GM23338 (cell line): ENCODE measurements around the gene ADRA2B. TPM values are rescaled to one million over a fixed set of nuclear protein-coding genes. Genes with fewer than 3 reads are reported as not detected.
"Not testable (repeated sequence)": the region's sequence is repeated elsewhere in the genome, so short reads cannot be mapped to it uniquely, and the experiment has no call there.

Source experiments
- ATAC-seq: fragments of 200-7000 bp; cut with Tn5 transposase; 3 replicates; pipeline ENCODE4 v1.9.1; 2020
- DNase-seq: peaks from one replicate; pipeline ENCODE4 v3.0.0-alpha.2; 2015; ENCODE audit warnings: low spot score
- H2AFZ ChIP-seq: fragments of 200-600 bp; sonication (generic); 2 replicates; pipeline ENCODE4 v1.8.0; 2016; ENCODE audit warnings: antibody characterized with exemption, mild to moderate bottlenecking, moderate library complexity
- H3F3A ChIP-seq: fragments of 200-600 bp; sonication (generic); replicated peaks from 2 replicates; pipeline ENCODE4 v1.8.0; 2017; ENCODE audit warnings: antibody characterized with exemption, mixed run types, low read depth
- H3K27ac ChIP-seq: fragments of 200-600 bp; sonication (generic); 2 replicates; pipeline ENCODE4 v1.6.1; 2016; ENCODE audit warnings: low read depth
- H3K27me3 ChIP-seq: fragments of 200-600 bp; sonication (generic); 2 replicates; pipeline ENCODE4 v1.8.0; 2016; ENCODE audit warnings: mild to moderate bottlenecking, mixed run types, moderate library complexity; ENCODE audit not compliant: insufficient read depth
- H3K36me3 ChIP-seq: fragments of 200-600 bp; sonication (generic); 2 replicates; pipeline ENCODE4 v1.8.0; 2016; ENCODE audit warnings: mild to moderate bottlenecking; ENCODE audit not compliant: insufficient read depth
- H3K4me1 ChIP-seq: fragments of 200-600 bp; sonication (generic); 2 replicates; pipeline ENCODE4 v1.8.0; 2016; ENCODE audit warnings: mild to moderate bottlenecking, moderate library complexity; ENCODE audit not compliant: insufficient read depth
- H3K4me2 ChIP-seq: fragments of 200-600 bp; sonication (generic); 2 replicates; pipeline ENCODE4 v1.7.1; 2017; ENCODE audit warnings: mixed run types
- H3K4me3 ChIP-seq: fragments of 200-600 bp; sonication (generic); 2 replicates; pipeline ENCODE4 v1.6.1; 2016; ENCODE audit warnings: mixed run types
- H3K79me2 ChIP-seq: fragments of 200-600 bp; sonication (generic); replicated peaks from 2 replicates; pipeline ENCODE4 v1.8.0; 2017; ENCODE audit warnings: mild to moderate bottlenecking; ENCODE audit not compliant: insufficient read depth
- H3K9me2 ChIP-seq: fragments of 200-600 bp; sonication (generic); 2 replicates; pipeline ENCODE4 v1.8.0; 2017; ENCODE audit not compliant: insufficient read depth
- H4K20me1 ChIP-seq: fragments of 200-600 bp; sonication (generic); replicated peaks from 2 replicates; pipeline ENCODE4 v1.8.0; 2017; ENCODE audit warnings: mild to moderate bottlenecking; ENCODE audit not compliant: insufficient read depth
- H3K27ac Mint-ChIP-seq: 2 replicates; pipeline ENCODE4 v1.8.0; 2020; ENCODE audit warnings: inconsistent platforms, mild to moderate bottlenecking, moderate library complexity, mixed read lengths
- H3K27me3 Mint-ChIP-seq: 3 replicates; pipeline ENCODE4 v1.8.0; 2022; ENCODE audit warnings: low read depth, mild to moderate bottlenecking, moderate library complexity, mixed read lengths, inconsistent platforms; ENCODE audit not compliant: insufficient read depth, poor library complexity
- H3K36me3 Mint-ChIP-seq: 3 replicates; pipeline ENCODE4 v1.8.0; 2021; ENCODE audit warnings: low read depth, mild to moderate bottlenecking, inconsistent platforms, moderate library complexity, mixed read lengths
- H3K4me1 Mint-ChIP-seq: 3 replicates; pipeline ENCODE4 v1.8.0; 2020; ENCODE audit warnings: mild to moderate bottlenecking, inconsistent platforms, mixed read lengths
- H3K4me3 Mint-ChIP-seq: 3 replicates; pipeline ENCODE4 v1.8.0; 2021; ENCODE audit warnings: moderate library complexity, mild to moderate bottlenecking, inconsistent platforms, mixed read lengths
- H3K9me3 Mint-ChIP-seq: 3 replicates; pipeline ENCODE4 v1.8.0; 2020; ENCODE audit warnings: moderate library complexity, mild to moderate bottlenecking, inconsistent platforms, mixed read lengths
- polyA plus RNA-seq: library from polyadenylated mRNA; unstranded; fragments of >200 nt; fragmentation: Nextera tagmentation; extraction: Ambion mirVana; gene quantifications from 2 replicates; pipeline ENCODE4 v1.2.1, GENCODE V29; 2016
- total RNA-seq: library from RNA; depleted of rRNA; stranded (reverse); fragments of >200 nt; shearing (Covaris generic); gene quantifications from 2 replicates; pipeline ENCODE4 v1.2.3, GENCODE V29; 2014; rRNA removed
- TF ChIP-seq, protein P1 (sequence below), 2 experiments: fragments of 200-600 bp in 1 of 2; sonication (generic) in 1 of 2; conservative IDR thresholded peaks; 2 replicates each; pipeline versions ENCODE4 v1.5.1 to v1.6.1; 2016 to 2017; ENCODE audit warnings: antibody characterized with exemption in 2 of 2, low read depth in 2 of 2, mild to moderate bottlenecking in 2 of 2, moderate library complexity in 1 of 2

Gene ADRA2B
- total and polyA plus RNA-seq, 2 experiments from 2014 or later = 1.7 to 5.9 TPM

DNA sequence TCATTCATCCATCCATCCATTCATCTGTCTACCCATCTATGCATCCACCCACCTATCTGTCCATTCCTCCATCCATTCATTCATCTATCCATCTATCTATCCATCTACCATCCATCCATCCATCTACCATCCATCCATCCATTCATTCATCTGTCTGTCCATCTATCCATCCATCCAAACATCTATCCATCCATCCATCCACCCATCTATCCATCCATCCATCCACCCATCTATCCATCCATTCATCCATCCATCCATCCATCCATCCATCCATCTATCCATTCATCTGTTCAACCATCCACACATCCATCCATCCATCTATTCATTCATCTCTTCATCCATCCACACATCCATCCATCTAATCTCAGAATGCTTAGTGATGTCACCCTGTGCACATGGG lies 51.6 kb downstream of the ADRA2B start:
- H3K4me3 ChIP-seq, H3K9me2 ChIP-seq, H3K4me3 Mint-ChIP-seq, H3K27me3 Mint-ChIP-seq, H3K27ac ChIP-seq, H3K27me3 ChIP-seq, H3K36me3 ChIP-seq, H3F3A ChIP-seq, H3K9me3 Mint-ChIP-seq, H3K4me1 ChIP-seq, H3K4me1 Mint-ChIP-seq, H4K20me1 ChIP-seq, H3K36me3 Mint-ChIP-seq, H3K4me2 ChIP-seq, H2AFZ ChIP-seq, H3K79me2 ChIP-seq, DNase-seq, ATAC-seq, H3K27ac Mint-ChIP-seq: not testable (repeated sequence)

DNA sequence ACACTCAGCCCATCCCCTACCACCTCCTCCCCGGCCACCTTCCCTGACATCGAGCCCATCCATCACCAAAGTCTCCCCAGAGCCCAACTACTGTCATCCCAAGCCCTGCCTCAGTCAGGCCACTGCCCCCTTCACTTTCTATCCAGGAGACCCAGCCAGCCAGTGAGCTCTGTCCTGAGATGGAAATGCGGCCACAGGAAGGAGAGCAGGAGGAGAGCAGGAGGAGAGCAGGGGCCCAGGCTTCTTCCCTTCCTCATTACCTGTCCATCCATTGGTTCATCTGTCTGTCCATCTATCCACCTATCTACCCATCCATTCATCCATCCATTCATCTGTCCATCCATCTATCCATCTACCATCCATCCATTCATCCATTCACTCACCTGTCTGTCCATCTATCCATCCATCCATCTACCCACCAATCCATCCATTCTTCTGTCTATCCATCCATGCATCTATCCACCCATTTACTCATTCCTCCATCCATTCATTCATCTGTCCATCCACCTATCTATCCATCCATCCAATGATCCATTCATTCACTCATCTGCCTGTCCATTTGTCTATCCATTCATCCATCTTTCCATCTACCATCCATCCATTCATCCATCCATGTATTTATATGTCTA lies 52.2 kb downstream of the ADRA2B start:
- not testable (repeated sequence) for H2AFZ ChIP-seq, H3K9me2 ChIP-seq, H3K27me3 Mint-ChIP-seq, H3K79me2 ChIP-seq, ATAC-seq, H3K27me3 ChIP-seq, H3K4me1 Mint-ChIP-seq, H4K20me1 ChIP-seq, H3K36me3 Mint-ChIP-seq, H3K27ac ChIP-seq, H3K27ac Mint-ChIP-seq, H3K4me2 ChIP-seq, H3K9me3 Mint-ChIP-seq, H3K36me3 ChIP-seq, DNase-seq, H3F3A ChIP-seq, H3K4me1 ChIP-seq, H3K4me3 ChIP-seq, H3K4me3 Mint-ChIP-seq

DNA sequence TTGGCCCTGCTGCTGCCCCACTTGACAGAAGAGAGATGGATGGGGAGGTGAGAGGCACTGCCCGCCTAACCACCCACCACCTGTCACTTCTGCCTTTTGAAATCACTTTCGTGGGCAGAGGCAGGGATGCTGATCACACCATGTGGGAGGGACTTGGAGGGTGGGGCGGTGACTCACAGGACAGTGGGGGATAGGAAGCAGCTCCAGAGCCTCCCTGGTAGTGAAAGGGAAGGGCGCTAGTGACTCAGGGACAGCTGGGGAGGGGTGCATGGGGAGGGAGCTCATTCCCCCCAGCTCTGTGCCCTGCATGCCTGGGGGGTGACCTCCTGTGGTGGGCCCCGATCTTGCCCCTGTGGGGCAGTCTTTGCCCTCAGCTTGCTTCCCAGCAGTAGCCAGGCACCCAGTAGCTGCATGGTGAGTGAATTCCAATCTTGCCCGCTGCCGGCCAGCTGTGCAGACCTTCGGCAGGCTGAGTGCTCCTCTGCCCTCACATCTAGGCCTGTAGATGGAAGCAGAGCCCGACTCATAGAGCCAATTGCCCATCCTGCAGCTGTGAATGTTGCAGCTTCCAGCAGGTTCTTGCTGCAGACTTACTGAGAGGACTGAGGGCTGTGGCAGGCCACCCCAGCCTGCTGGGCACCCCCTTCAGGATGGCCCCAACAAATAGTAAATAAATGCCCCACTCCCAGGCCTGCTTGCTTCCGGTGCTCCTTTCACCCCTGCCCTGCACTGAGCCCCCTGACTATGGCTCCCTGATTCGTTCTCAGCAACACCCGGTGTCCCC lies 53.1 kb downstream of the ADRA2B start:
- not testable (repeated sequence) for H3K27me3 Mint-ChIP-seq, H3F3A ChIP-seq, DNase-seq, H3K27me3 ChIP-seq, H3K9me2 ChIP-seq, H3K4me1 ChIP-seq, H3K4me2 ChIP-seq, H3K79me2 ChIP-seq, H3K4me3 Mint-ChIP-seq, H3K36me3 ChIP-seq, H3K9me3 Mint-ChIP-seq, H3K27ac Mint-ChIP-seq, H4K20me1 ChIP-seq, H3K4me3 ChIP-seq, H2AFZ ChIP-seq, H3K36me3 Mint-ChIP-seq, H3K4me1 Mint-ChIP-seq, H3K27ac ChIP-seq
- TF ChIP-seq, protein P1, sequence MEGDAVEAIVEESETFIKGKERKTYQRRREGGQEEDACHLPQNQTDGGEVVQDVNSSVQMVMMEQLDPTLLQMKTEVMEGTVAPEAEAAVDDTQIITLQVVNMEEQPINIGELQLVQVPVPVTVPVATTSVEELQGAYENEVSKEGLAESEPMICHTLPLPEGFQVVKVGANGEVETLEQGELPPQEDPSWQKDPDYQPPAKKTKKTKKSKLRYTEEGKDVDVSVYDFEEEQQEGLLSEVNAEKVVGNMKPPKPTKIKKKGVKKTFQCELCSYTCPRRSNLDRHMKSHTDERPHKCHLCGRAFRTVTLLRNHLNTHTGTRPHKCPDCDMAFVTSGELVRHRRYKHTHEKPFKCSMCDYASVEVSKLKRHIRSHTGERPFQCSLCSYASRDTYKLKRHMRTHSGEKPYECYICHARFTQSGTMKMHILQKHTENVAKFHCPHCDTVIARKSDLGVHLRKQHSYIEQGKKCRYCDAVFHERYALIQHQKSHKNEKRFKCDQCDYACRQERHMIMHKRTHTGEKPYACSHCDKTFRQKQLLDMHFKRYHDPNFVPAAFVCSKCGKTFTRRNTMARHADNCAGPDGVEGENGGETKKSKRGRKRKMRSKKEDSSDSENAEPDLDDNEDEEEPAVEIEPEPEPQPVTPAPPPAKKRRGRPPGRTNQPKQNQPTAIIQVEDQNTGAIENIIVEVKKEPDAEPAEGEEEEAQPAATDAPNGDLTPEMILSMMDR (conservative IDR thresholded peaks at IDR 0.05; ENCODE audit: low read depth in 2 of 2) = peak in 1 of 2 experiments; percentile 38; a peak in 3 of 4 replicates
- ATAC-seq = peak; percentile 36

Other genes starting within 250 kb of the ADRA2B start
- gene ANKRD36C, start 124.7 kb downstream of the ADRA2B start, total RNA-seq = 11.2 and 16.2 TPM in 2 replicates
- 16.6 and 16.8 TPM in 2 replicates for gene ANKRD36C, start 124.7 kb downstream of the ADRA2B start, polyA plus RNA-seq
- gene GPAT2, start 81.7 kb downstream of the ADRA2B start, total RNA-seq = 2.0 and 2.2 TPM in 2 replicates
- 1.4 and 1.6 TPM in 2 replicates for gene GPAT2, start 81.7 kb downstream of the ADRA2B start, polyA plus RNA-seq
- gene ASTL, start 21.9 kb upstream of the ADRA2B start, total RNA-seq = 1.6 TPM in 1 of 2 replicates, not detected in the other
- 0.23 TPM in 1 of 2 replicates, not detected in the other for gene ASTL, start 21.9 kb upstream of the ADRA2B start, polyA plus RNA-seq
- gene DUSP2, start 28.9 kb upstream of the ADRA2B start, total RNA-seq = 10.5 and 13.0 TPM in 2 replicates
- gene DUSP2, start 28.9 kb upstream of the ADRA2B start, polyA plus RNA-seq = 6.4 and 6.6 TPM in 2 replicates
- 222 TPM in 2 replicates for gene STARD7, start 92.3 kb upstream of the ADRA2B start, total RNA-seq
- 72.0 and 72.2 TPM in 2 replicates for gene STARD7, start 92.3 kb upstream of the ADRA2B start, polyA plus RNA-seq
- 19.9 and 24.6 TPM in 2 replicates for gene TMEM127, start 149.4 kb upstream of the ADRA2B start, total RNA-seq
- 4.5 and 4.9 TPM in 2 replicates for gene TMEM127, start 149.4 kb upstream of the ADRA2B start, polyA plus RNA-seq
- gene CIAO1, start 149.7 kb upstream of the ADRA2B start, total RNA-seq = 87.0 and 119 TPM in 2 replicates
- 44.1 and 48.8 TPM in 2 replicates for gene CIAO1, start 149.7 kb upstream of the ADRA2B start, polyA plus RNA-seq
- gene SNRNP200, start 189.0 kb upstream of the ADRA2B start, total RNA-seq = 174 and 179 TPM in 2 replicates
- 70.7 and 72.3 TPM in 2 replicates for gene SNRNP200, start 189.0 kb upstream of the ADRA2B start, polyA plus RNA-seq
- gene ITPRIPL1, start 208.7 kb upstream of the ADRA2B start, total RNA-seq = 9.3 and 14.0 TPM in 2 replicates
- 4.5 and 5.3 TPM in 2 replicates for gene ITPRIPL1, start 208.7 kb upstream of the ADRA2B start, polyA plus RNA-seq
- 39.2 and 50.8 TPM in 2 replicates for gene NCAPH, start 219.2 kb upstream of the ADRA2B start, total RNA-seq
- 28.4 and 30.2 TPM in 2 replicates for gene NCAPH, start 219.2 kb upstream of the ADRA2B start, polyA plus RNA-seq